Lower leg skin (tissue), 3 donors: Measurements from ENCODE around the gene CENPH.

Source experiments
- POLR2A ChIP-seq, 2 donors: fragments of 450-650 bp; IDR thresholded peaks; one replicate each; pipeline ENCODE4 v1.6.1; 2016 to 2017; ENCODE audit warnings: antibody characterized with exemption in 2 of 2, mild to moderate bottlenecking in 1 of 2, moderate library complexity in 1 of 2
- TF ChIP-seq, protein P1 (sequence below), 3 donors: fragments of 450-650 bp; IDR thresholded peaks; one replicate each; pipeline ENCODE4 v1.5.1; 2016; ENCODE audit warnings: antibody characterized with exemption in 3 of 3, mild to moderate bottlenecking in 3 of 3, moderate library complexity in 2 of 3

DNA sequence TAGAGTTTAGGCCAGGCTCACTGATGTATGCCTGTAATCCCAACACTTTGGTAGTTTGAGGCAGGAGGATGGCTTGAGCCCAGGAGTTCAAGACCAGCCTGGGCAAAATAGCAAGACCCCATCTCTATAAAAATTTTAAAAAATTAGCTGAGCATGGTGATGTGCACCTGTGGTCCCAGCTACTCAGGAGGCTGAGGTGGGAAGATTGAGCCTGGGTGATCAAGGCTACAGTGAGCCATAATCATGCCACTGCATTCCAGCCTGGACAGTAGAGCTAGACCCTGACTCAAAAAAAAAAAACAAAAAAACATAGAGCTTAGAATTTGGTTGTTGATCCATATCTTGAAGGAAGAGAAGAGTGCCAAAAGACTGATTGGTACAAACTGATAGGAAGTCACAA, 30.6 kb downstream of the CENPH start:
- TF ChIP-seq, protein P1, sequence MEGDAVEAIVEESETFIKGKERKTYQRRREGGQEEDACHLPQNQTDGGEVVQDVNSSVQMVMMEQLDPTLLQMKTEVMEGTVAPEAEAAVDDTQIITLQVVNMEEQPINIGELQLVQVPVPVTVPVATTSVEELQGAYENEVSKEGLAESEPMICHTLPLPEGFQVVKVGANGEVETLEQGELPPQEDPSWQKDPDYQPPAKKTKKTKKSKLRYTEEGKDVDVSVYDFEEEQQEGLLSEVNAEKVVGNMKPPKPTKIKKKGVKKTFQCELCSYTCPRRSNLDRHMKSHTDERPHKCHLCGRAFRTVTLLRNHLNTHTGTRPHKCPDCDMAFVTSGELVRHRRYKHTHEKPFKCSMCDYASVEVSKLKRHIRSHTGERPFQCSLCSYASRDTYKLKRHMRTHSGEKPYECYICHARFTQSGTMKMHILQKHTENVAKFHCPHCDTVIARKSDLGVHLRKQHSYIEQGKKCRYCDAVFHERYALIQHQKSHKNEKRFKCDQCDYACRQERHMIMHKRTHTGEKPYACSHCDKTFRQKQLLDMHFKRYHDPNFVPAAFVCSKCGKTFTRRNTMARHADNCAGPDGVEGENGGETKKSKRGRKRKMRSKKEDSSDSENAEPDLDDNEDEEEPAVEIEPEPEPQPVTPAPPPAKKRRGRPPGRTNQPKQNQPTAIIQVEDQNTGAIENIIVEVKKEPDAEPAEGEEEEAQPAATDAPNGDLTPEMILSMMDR (IDR thresholded peaks at IDR 0.05): no peak
- TF ChIP-seq POLR2A (IDR thresholded peaks at IDR 0.05): no peak
